WTC11 (cell line): ENCODE results near the gene TEX52. TPM values are rescaled to one million over a fixed set of nuclear protein-coding genes. Genes with fewer than 3 reads are reported as not detected.

Experiments used
- ATAC-seq: fragments of 200-7000 bp; cut with Tn5 transposase; 2 replicates; pipeline ENCODE4 v1.10.0; 2021; ENCODE audit warnings: mild to moderate bottlenecking, moderate library complexity
- CTCF ChIA-PET: fragments of 300-600 bp; sonication (Branson Sonifier 250); formaldehyde crosslinking; loops from one replicate; lab custom pipeline; 2021; ENCODE audit warnings: antibody characterized with exemption; lab: Charles Lee
- POLR2A ChIA-PET: fragments of 350-600 bp; sonication (Branson Sonifier 250); formaldehyde crosslinking; loops from one replicate; lab custom pipeline; 2021; ENCODE audit warnings: antibody characterized with exemption; lab: Charles Lee
- DNase-seq: peaks from one replicate; pipeline ENCODE4 v3.0.0; 2021; ENCODE audit warnings: low spot score
- H3K27ac Mint-ChIP-seq: 2 replicates; pipeline ENCODE4 v1.8.0; 2021; ENCODE audit warnings: mixed read lengths
- H3K27me3 Mint-ChIP-seq: 2 replicates; pipeline ENCODE4 v1.8.0; 2021; ENCODE audit warnings: low read depth, mild to moderate bottlenecking, moderate library complexity, mixed read lengths
- H3K36me3 Mint-ChIP-seq: 2 replicates; pipeline ENCODE4 v1.8.0; 2021; ENCODE audit warnings: mixed read lengths
- H3K4me1 Mint-ChIP-seq: 2 replicates; pipeline ENCODE4 v1.8.0; 2022; ENCODE audit warnings: mixed read lengths
- H3K4me3 Mint-ChIP-seq: 2 replicates; pipeline ENCODE4 v1.8.0; 2021; ENCODE audit warnings: mild to moderate bottlenecking, moderate library complexity, mixed read lengths
- H3K9me3 Mint-ChIP-seq: 2 replicates; pipeline ENCODE4 v1.8.0; 2021; ENCODE audit warnings: mixed read lengths
- ATF1 ChIP-seq: sonication (generic); formaldehyde crosslinking; IDR thresholded peaks from 2 replicates; pipeline ENCODE4 v1.8.1; 2023; ENCODE audit warnings: mild to moderate bottlenecking, moderate library complexity, missing genetic modification reagents
- CBFB ChIP-seq: sonication (generic); formaldehyde crosslinking; IDR thresholded peaks from 2 replicates; pipeline ENCODE4 v1.8.1; 2022; ENCODE audit warnings: mild to moderate bottlenecking, low read depth, missing genetic modification reagents
- E2F5 ChIP-seq: sonication (generic); formaldehyde crosslinking; IDR thresholded peaks from 2 replicates; pipeline ENCODE4 v1.8.1; 2022; ENCODE audit warnings: mild to moderate bottlenecking, moderate library complexity, missing genetic modification reagents
- FOXP4 ChIP-seq: sonication (generic); formaldehyde crosslinking; IDR thresholded peaks from 2 replicates; pipeline ENCODE4 v1.8.0; 2022; ENCODE audit warnings: mild to moderate bottlenecking, missing genetic modification reagents
- MAX ChIP-seq: sonication (generic); formaldehyde crosslinking; IDR thresholded peaks from 2 replicates; pipeline ENCODE4 v1.8.0; 2022; ENCODE audit warnings: mild to moderate bottlenecking, missing genetic modification reagents
- NFE2L1 ChIP-seq: sonication (generic); formaldehyde crosslinking; IDR thresholded peaks from 2 replicates; pipeline ENCODE4 v1.8.1; 2023; ENCODE audit warnings: missing genetic modification reagents
- NFYB ChIP-seq: sonication (generic); formaldehyde crosslinking; conservative IDR thresholded peaks from 2 replicates; pipeline ENCODE4 v1.8.0; 2022; ENCODE audit warnings: low read depth, missing genetic modification reagents
- OVOL2 ChIP-seq: fragments of 250-450 bp; sonication (Bioruptor Pico); IDR thresholded peaks from 2 replicates; pipeline ENCODE4 v1.9.0; 2021; ENCODE audit warnings: mild to moderate bottlenecking, borderline replicate concordance
- PRRX2 ChIP-seq: fragments of 250-450 bp; sonication (Bioruptor Pico); IDR thresholded peaks from 2 replicates; pipeline ENCODE4 v1.8.0; 2021; ENCODE audit warnings: mild to moderate bottlenecking
- STAT6 ChIP-seq: sonication (generic); formaldehyde crosslinking; conservative IDR thresholded peaks from 2 replicates; pipeline ENCODE4 v1.8.1; 2023; ENCODE audit warnings: mild to moderate bottlenecking, low read depth, missing genetic modification reagents, moderate library complexity
- TCF7 ChIP-seq: sonication (generic); formaldehyde crosslinking; IDR thresholded peaks from 2 replicates; pipeline ENCODE4 v1.8.0; 2022; ENCODE audit warnings: mild to moderate bottlenecking, low read depth, missing genetic modification reagents, moderate library complexity
- TEAD1 ChIP-seq: sonication (generic); formaldehyde crosslinking; IDR thresholded peaks from 2 replicates; pipeline ENCODE4 v1.8.0; 2022; ENCODE audit warnings: mild to moderate bottlenecking, missing genetic modification reagents
- USF1 ChIP-seq: sonication (generic); formaldehyde crosslinking; IDR thresholded peaks from 2 replicates; pipeline ENCODE4 v1.8.0; 2022; ENCODE audit warnings: mild to moderate bottlenecking, missing genetic modification reagents
- ZNF121 ChIP-seq: sonication (generic); formaldehyde crosslinking; IDR thresholded peaks from 2 replicates; pipeline ENCODE4 v1.8.0; 2023; ENCODE audit warnings: missing genetic modification reagents
- ZNF219 ChIP-seq: sonication (generic); formaldehyde crosslinking; IDR thresholded peaks from 2 replicates; pipeline ENCODE4 v1.8.0; 2023; ENCODE audit warnings: missing genetic modification reagents, mild to moderate bottlenecking, borderline replicate concordance
- ZNF232 ChIP-seq: sonication (generic); formaldehyde crosslinking; IDR thresholded peaks from 2 replicates; pipeline ENCODE4 v1.8.0; 2022; ENCODE audit warnings: mild to moderate bottlenecking, missing genetic modification reagents
- ZNF263 ChIP-seq: sonication (generic); formaldehyde crosslinking; IDR thresholded peaks from 2 replicates; pipeline ENCODE4 v1.8.1; 2022; ENCODE audit warnings: low read depth, mild to moderate bottlenecking, moderate library complexity, missing genetic modification reagents
- ZNF281 ChIP-seq: sonication (generic); formaldehyde crosslinking; IDR thresholded peaks from 2 replicates; pipeline ENCODE4 v1.8.0; 2023; ENCODE audit warnings: mild to moderate bottlenecking, missing genetic modification reagents
- ZNF423 ChIP-seq: fragments of 250-450 bp; sonication (Bioruptor Pico); IDR thresholded peaks from 2 replicates; pipeline ENCODE4 v2.1.2; 2022; ENCODE audit warnings: mild to moderate bottlenecking, moderate library complexity
- ZNF532 ChIP-seq: fragments of 250-450 bp; sonication (Bioruptor Pico); IDR thresholded peaks from 2 replicates; pipeline ENCODE4 v1.9.0; 2021; ENCODE audit warnings: mild to moderate bottlenecking, borderline replicate concordance
- ZNF671 ChIP-seq: fragments of 250-450 bp; sonication (Bioruptor Pico); IDR thresholded peaks from 2 replicates; pipeline ENCODE4 v1.8.0; 2021; ENCODE audit warnings: mild to moderate bottlenecking
- total RNA-seq: library from RNA; stranded (reverse); gene quantifications from 3 replicates; pipeline ENCODE4 v1.2.3, GENCODE V29; 2021

TEX52 gene
- total RNA-seq, 1 experiment from 2014 or later: not detected

- H3K27me3 Mint-ChIP-seq: no peaks in the 10 kb centered on the region; the same call in none of the 2 replicates
- no peaks in the 10 kb centered on the region for H3K9me3 Mint-ChIP-seq
- H3K4me1 Mint-ChIP-seq: peaks cover 16% of the 10 kb centered on the region
- peaks cover 18% of the 10 kb centered on the region for H3K36me3 Mint-ChIP-seq
- no peak for DNase-seq
- POLR2A ChIA-PET: no interaction called here
- no peak for ATAC-seq
- TF ChIP-seq FOXP4 (no peak), ZNF532 (CRISPR knock-in tag) (no peak), ZNF281 (CRISPR knock-in tag) (no peak), TCF7 (no peak), PRRX2 (no peak), TEAD1 (CRISPR knock-in tag) (no peak), ZNF423 (CRISPR knock-in tag) (no peak), ZNF219 (CRISPR knock-in tag) (no peak), NFE2L1 (CRISPR knock-in tag) (no peak), ATF1 (no peak), OVOL2 (no peak), ZNF263 (no peak), ZNF121 (CRISPR knock-in tag) (no peak), E2F5 (no peak)
- no peak overlapping the region for H3K4me3 Mint-ChIP-seq
- CTCF ChIA-PET: interaction anchor here (0.5 to 4.0 kb wide), 4 partner anchors 13 to 326 kb away, joined by 3 to 45 read pairs (median 4); no protein-coding TSS in a partner anchor
- H3K27ac Mint-ChIP-seq: no peak overlapping the region
Measured at GRCh38 chr12:2832550-2833127, 24.2 kb downstream of the TEX52 start.

- peaks cover 17% of the 10 kb centered on the region for H3K4me1 Mint-ChIP-seq
- peaks cover 43% of the 10 kb centered on the region for H3K36me3 Mint-ChIP-seq
- ATAC-seq (no peak), DNase-seq (no peak)
- no peak overlapping the region for H3K27ac Mint-ChIP-seq
- POLR2A ChIA-PET: no interaction called here
- H3K4me3 Mint-ChIP-seq: no peak overlapping the region
- no peak for TF ChIP-seq CBFB (CRISPR knock-in tag)
- TF ChIP-seq NFYB (CRISPR knock-in tag): no peak
- no peak for TF ChIP-seq MAX (CRISPR knock-in tag)
- no peak for TF ChIP-seq NFE2L1 (CRISPR knock-in tag)
- no peak for TF ChIP-seq TCF7
- no peak for TF ChIP-seq ZNF671 (CRISPR knock-in tag)
- no peak for TF ChIP-seq STAT6 (CRISPR knock-in tag)
- no peak for TF ChIP-seq ZNF232
- TF ChIP-seq USF1: no peak
- H3K9me3 Mint-ChIP-seq: no peaks in the 10 kb centered on the region
- H3K27me3 Mint-ChIP-seq: no peaks in the 10 kb centered on the region; the same call in 1 of the 2 replicates
- CTCF ChIA-PET: no interaction called here
Measured at GRCh38 chr12:2829275-2829674, 27.6 kb downstream of the TEX52 start.
